ENCODE data around the gene SLC6A17. TPM values are rescaled to one million over a fixed set of nuclear protein-coding genes. Genes with fewer than 3 reads are reported as not detected.

Gene SLC6A17
- total RNA-seq, 1 donor from 2014 or later, result 3.6 TPM

DNA sequence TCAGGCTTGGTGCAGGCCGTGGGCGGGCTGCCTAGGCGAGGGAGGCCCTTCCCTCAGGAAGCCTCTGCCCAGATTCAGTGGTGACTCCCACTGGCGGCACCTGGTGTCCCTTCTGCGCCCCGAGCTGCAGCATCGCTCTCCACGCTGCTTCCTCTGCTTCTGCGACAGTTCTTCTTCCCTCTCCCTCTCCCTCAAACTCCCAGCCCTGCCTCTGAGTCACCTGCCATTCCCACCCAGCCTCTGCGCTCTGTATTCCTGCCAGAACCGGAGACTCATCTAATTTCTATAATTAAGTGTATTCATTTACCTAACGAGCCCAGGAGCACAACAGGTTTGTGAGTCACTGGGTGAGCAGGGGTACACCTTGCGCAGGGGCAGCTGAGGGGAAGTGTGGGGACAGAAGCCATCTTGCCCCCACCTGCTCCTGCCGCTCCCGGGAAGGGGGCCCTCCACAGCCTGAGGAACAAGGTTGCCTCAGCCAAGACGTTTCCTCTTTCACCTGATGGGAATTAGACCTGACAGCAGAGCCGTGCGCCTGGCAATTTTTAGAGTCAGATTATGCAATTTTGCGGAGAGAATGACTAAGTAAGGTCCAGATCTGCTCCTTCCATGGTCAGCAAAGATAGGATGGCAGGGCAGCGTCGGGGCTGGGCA lies 79.2 kb downstream of the SLC6A17 start:
- peaks cover 6% of the 10 kb centered on the region for H3K9me3 ChIP-seq (ENCODE audit: insufficient read depth, low read depth, low read length)
- H3K36me3 Mint-ChIP-seq (ENCODE audit: low read depth, unreplicated experiment), result peaks cover 3% of the 10 kb centered on the region
- no peak overlapping the region for H3K4me3 Mint-ChIP-seq (ENCODE audit: unreplicated experiment)
- H3K27me3 ChIP-seq (ENCODE audit: insufficient read depth, low read length), result no peaks in the 10 kb centered on the region
- H3K4me1 Mint-ChIP-seq (ENCODE audit: low read depth, unreplicated experiment), result peaks cover 10% of the 10 kb centered on the region
- no peak overlapping the region for H3K9ac ChIP-seq (ENCODE audit: low read length)
- peaks cover 8% of the 10 kb centered on the region for H3K4me1 ChIP-seq (ENCODE audit: insufficient read depth, low read length)
- H3K27me3 Mint-ChIP-seq (ENCODE audit: low read depth, unreplicated experiment), result peaks cover 44% of the 10 kb centered on the region
- H3K4me3 ChIP-seq (ENCODE audit: insufficient read depth, low read depth, low read length), result no peak overlapping the region
- peaks cover 2% of the 10 kb centered on the region for H3K9me3 Mint-ChIP-seq (ENCODE audit: unreplicated experiment)
- DNase-seq (ENCODE audit: low read depth) (no peak), FAIRE-seq (no peak)
- no peaks in the 10 kb centered on the region for H4K20me1 ChIP-seq (ENCODE audit: insufficient read depth, low read length)
- H3K27ac Mint-ChIP-seq (ENCODE audit: unreplicated experiment), result no peak overlapping the region
- TF ChIP-seq, protein P1, sequence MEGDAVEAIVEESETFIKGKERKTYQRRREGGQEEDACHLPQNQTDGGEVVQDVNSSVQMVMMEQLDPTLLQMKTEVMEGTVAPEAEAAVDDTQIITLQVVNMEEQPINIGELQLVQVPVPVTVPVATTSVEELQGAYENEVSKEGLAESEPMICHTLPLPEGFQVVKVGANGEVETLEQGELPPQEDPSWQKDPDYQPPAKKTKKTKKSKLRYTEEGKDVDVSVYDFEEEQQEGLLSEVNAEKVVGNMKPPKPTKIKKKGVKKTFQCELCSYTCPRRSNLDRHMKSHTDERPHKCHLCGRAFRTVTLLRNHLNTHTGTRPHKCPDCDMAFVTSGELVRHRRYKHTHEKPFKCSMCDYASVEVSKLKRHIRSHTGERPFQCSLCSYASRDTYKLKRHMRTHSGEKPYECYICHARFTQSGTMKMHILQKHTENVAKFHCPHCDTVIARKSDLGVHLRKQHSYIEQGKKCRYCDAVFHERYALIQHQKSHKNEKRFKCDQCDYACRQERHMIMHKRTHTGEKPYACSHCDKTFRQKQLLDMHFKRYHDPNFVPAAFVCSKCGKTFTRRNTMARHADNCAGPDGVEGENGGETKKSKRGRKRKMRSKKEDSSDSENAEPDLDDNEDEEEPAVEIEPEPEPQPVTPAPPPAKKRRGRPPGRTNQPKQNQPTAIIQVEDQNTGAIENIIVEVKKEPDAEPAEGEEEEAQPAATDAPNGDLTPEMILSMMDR (IDR thresholded peaks at IDR 0.05; ENCODE audit: insufficient read depth, low read depth, low read length), result no peak
- no peak for TF ChIP-seq EZH2 (IDR thresholded peaks at IDR 0.05; ENCODE audit: insufficient read depth, low read length)
- no peak overlapping the region for H3K4me2 ChIP-seq (ENCODE audit: low read length)
- H3K27ac ChIP-seq (ENCODE audit: low read depth, low read length), result no peak overlapping the region
- no peak overlapping the region for H2AFZ ChIP-seq (ENCODE audit: low read depth, low read length)
- H3K79me2 ChIP-seq (ENCODE audit: insufficient read depth, low read length), result no peaks in the 10 kb centered on the region
- no peaks in the 10 kb centered on the region for H3K36me3 ChIP-seq (ENCODE audit: insufficient read depth, low read length)

DNA sequence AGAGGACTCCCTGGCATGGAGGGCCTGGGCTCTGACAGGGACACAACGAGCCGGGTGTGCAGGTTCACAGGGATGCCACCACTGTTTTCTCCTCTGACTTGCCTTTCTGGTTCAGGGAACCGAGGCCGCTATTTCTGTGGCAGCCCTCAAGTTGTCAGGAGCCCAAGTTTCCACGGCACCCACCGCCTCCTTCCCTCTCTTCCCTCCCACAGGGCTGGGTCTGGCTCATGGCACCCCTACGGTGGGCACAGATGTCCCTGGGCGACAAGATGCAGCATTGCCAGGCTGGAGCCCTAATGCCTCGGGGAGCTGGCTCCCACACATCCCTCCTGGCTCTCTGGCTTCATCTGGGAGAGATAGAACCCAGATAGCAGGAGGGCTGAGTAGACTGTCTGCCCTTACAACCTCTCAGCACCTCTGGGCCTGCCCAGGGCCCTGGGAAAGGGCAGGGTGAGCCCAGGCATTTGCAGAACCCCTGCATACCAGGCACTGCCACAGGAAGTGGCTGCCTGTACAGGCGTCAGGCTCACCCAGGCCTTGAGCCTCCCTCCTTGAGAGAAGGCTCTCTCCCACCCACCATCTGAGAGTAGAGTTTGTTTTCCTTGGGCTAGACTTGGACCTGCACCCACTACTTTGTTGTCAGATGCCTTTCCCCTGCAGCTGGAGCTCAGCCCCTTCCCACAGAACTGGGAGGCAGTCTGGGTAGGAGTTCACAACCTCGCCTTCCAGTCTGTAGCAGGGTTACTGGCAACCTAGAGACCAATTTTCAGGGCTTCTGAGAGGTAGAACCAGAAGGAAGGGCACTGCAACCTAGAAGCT lies 80.3 kb downstream of the SLC6A17 start:
- no peak overlapping the region for H3K4me2 ChIP-seq (ENCODE audit: low read length)
- Mint-ChIP-seq H3K9me3 (ENCODE audit: unreplicated experiment) (peaks cover 2% of the 10 kb centered on the region), H3K27me3 (ENCODE audit: low read depth, unreplicated experiment) (peaks cover 35% of the 10 kb centered on the region), H3K4me3 (ENCODE audit: unreplicated experiment) (no peak overlapping the region), H3K4me1 (ENCODE audit: low read depth, unreplicated experiment) (peaks cover 17% of the 10 kb centered on the region), H3K36me3 (ENCODE audit: low read depth, unreplicated experiment) (peaks cover 3% of the 10 kb centered on the region), H3K27ac (ENCODE audit: unreplicated experiment) (no peak overlapping the region)
- H4K20me1 ChIP-seq (ENCODE audit: insufficient read depth, low read length), result no peaks in the 10 kb centered on the region
- H3K4me3 ChIP-seq (ENCODE audit: insufficient read depth, low read depth, low read length), result no peak overlapping the region
- peaks cover 19% of the 10 kb centered on the region for H3K4me1 ChIP-seq (ENCODE audit: insufficient read depth, low read length)
- H3K9ac ChIP-seq (ENCODE audit: low read length), result no peak overlapping the region
- H3K27ac ChIP-seq (ENCODE audit: low read depth, low read length), result no peak overlapping the region
- no peaks in the 10 kb centered on the region for H3K79me2 ChIP-seq (ENCODE audit: insufficient read depth, low read length)
- TF ChIP-seq, protein P1 (IDR thresholded peaks at IDR 0.05; ENCODE audit: insufficient read depth, low read depth, low read length), result no peak
- no peak for TF ChIP-seq EZH2 (IDR thresholded peaks at IDR 0.05; ENCODE audit: insufficient read depth, low read length)
- no peaks in the 10 kb centered on the region for H3K36me3 ChIP-seq (ENCODE audit: insufficient read depth, low read length)
- H3K9me3 ChIP-seq (ENCODE audit: insufficient read depth, low read depth, low read length), result peaks cover 6% of the 10 kb centered on the region
- no peak overlapping the region for H2AFZ ChIP-seq (ENCODE audit: low read depth, low read length)
- no peaks in the 10 kb centered on the region for H3K27me3 ChIP-seq (ENCODE audit: insufficient read depth, low read length)
- no peak for DNase-seq (ENCODE audit: low read depth)
- FAIRE-seq, result no peak

All from astrocyte (in vitro differentiated cells and primary cell).